NCI-H1417 treated with DMSO at 0.1 percent for 48 hours (cell line): Measurements from ENCODE around the gene NAA80.
A peak's percentile ranks its signal among the peaks of the same experiment; 100 is the strongest.

ENCODE experiments used
- DNase-seq: peaks from one replicate; lab custom pipeline; 2025; lab: John Stamatoyannopoulos, UW

The NAA80 gene

DNA sequence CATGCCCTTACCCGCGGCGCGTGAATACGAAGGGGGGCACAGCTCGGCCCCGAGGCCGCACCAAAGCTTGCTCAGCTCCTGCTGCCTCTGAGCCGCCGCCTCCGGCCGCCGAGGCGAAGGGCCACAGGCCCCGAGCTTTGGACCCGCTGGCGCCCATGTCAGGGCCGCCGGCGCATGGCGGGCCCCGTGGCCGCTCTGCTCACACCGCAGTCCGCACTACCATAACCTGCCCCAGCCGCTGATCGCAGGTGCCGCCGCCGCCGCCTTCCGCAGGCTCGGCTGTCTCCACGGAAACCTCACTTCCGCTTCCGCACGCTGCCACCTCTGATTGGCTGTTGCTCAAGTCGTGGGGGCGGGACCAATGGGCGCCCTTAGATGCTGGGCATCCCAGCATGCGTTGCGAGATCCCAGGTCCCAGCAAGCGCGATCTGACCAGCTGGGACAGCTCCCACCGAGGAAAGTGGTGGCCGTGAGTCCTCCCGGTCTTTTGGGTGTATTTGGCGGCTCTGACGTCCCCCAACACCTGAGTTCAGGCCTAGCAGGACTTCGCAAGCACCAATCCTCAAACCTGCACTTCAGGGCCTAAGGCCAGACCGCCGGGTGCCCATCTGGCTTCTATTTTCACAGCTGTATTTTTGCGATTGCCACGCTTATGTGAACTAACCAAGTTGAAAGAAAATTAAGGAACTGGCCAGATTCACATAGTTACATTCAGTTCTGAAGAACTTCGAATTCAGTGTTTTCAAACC lies 28.9 kb upstream of the NAA80 start, which contains the start of gene TUSC2:
Gene TUSC2, minus strand, starts transcription at position 281 of the 749 bp plus-strand sequence. Its CDS starts 124 bp downstream, at position 157.
- peak; percentile 54 for DNase-seq

DNA sequence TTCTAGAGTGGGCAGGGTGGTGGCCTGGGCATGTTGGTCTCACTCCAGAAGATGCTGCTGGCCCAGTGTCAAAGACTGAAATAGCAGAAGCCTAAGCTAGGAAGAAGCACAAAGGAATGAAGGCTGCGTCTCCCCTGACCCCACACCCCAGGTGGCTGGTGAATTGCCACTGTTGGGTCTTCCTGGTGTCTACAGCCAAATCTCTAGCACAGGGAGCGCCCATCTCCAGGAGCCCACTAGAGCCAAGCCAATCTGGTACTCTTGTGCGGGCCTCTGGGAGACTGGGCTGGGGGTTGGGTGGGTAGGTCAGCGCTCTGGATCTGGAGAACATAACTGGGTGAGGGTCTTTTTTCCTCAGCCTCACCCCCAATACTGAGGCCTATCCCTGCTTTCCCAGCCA lies 27.9 kb upstream of the NAA80 start:
- no peak for DNase-seq

DNA sequence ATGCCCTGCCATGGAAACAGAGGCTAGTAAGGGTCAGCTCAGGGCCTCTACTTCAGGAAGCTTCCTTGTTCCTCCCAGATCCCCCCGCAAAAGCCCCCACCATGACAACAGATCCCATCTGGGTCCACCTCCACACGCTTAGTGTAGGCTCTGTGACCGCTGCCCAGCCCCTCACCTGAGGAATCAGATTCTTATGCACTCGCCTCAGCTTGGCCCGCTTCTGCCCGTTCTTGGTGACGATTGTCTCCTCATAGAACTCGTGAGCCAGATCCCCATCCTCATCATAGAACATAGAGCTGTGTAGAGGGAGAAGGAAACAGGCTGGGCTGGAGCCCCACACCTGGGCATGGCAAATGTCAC lies 27.0 kb upstream of the NAA80 start:
- no peak for DNase-seq

DNA sequence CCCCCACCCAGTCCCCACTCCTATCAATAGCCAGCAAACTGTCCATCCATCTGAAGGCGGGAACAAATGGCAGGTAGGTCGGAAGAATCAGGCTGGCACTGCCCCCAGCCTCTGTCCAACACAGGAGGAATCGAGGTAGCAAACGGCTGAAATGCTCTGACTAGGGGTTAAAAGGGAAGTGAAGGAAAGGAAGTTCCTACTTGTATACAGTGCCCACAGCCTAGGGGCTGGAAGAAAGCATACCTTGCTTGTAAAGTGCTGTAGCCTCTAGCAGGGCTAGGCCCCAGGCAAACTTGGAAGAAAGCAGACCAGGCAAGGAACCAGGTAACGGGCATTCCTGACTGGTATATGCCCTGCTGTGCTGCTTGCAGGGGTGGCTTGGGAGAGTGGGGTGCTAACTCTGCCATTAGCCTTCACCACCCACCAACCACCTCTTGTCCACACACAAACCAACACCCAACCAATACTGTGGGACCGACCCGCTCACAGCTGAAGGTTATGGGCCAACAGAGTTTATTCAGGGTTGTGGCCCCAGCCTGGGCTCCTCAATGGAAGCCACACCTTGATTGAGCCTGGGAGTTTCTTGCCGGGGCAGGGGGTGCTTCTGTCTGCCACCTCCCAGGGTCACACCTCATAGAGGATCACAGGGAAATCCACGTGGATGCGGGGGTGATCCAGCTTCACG lies 26.4 kb upstream of the NAA80 start:
- DNase-seq, result no peak

DNA sequence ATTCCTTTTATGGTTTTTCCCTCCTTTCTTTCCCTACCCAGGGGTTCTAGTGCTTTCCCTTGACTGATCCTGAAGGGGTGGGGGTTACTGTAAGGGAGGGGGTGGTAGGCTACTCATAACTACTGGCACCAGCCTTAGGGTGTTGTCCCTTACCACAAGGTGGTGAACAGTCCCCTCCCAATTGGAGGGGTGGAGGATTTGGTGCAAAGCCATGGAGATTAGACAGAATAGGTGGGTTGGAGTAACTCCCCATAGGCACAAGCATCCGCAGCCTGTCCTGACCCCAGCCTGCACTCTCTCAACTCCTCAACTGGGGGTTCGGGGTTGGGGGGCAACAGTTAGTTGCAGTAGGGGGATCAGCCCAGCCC lies 25.9 kb upstream of the NAA80 start:
- DNase-seq, result no peak

DNA sequence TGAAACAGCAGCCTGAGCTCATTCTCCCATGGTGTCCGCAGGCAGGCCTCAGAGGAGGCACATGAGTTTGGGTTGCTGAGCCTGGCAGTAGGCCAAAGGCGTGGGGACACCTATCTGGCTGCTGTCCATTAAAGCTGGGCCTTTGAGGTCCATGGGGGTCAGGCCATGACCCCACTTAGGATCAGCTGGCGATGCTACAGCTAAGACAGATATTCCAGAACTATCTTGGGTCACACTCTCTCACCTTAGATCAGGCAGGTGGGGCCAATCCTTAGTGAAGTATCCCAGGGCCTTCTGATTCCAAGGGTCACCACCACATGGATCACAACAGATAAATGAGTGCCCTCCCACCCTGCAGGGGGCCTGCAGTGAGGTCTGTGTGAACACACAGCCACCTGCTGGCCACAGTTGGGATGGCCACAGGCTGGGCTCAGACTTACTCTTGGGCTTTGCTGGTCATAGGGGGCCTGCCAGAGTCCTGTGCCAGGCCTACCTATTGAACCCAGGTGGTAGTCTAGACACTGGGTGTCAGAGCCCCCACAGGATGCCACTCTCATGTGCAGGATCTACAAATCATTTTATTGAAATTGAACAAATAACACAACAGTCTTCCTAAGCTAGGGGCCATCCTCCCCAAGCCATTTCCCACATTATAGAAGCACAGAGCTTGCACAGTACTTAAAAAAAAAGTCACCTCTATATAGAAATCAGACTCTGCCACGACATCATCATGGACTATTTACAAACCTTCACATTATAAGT lies 25.3 kb upstream of the NAA80 start:
- no peak for DNase-seq

DNA sequence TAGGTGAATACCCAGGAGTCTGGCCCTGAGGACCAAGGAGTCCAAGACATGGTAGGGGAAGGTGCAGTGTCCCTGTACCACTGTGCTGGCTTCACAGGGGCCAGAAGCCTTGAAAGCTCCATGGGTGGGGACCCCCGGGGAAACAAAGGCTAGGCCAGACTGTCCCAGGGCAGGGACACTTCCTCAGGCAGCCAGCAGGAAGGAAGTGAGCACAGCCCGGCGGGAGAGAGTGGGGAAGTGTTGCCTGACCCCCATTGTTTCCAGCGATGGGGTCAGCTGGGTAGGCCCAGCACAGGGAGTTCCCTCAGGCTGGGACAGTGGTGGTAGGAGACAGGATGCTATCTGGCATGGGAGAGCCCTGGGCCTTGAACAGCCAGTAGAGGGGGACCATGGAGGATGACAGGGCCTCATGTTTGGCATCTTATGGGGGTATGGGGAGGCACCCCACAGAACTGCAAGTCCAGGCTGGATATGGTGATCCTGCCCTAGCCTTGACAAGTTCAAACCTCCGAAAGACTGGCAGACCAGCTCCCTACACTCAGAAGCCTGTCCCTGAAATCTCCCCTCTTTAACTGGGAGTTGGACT lies 24.5 kb upstream of the NAA80 start:
- no peak for DNase-seq

DNA sequence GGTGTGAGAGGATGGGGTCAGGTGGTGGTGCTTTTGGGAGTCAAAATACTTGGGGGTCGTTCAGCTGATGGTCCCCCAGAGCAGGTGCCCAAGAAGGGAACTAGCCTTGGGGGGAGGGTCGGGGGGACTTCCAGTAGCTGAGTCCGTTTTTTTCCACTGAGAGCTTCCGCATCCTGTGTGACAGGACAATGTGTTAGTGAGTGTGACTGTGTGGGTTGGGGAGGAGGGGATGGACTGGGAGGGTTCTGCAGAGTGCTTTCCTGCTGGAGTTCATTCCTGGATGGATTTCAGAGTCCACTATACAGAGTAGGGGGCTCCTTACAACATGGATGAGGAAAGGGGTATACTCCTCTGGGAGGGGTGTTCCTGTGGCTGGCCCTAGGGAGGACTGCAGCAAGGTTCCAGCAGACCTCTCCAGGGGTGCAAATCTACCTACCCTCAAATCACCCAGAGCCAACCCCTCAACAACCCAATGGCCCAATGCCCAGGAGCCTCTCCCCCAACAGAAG lies 23.9 kb upstream of the NAA80 start:
- no peak for DNase-seq

DNA sequence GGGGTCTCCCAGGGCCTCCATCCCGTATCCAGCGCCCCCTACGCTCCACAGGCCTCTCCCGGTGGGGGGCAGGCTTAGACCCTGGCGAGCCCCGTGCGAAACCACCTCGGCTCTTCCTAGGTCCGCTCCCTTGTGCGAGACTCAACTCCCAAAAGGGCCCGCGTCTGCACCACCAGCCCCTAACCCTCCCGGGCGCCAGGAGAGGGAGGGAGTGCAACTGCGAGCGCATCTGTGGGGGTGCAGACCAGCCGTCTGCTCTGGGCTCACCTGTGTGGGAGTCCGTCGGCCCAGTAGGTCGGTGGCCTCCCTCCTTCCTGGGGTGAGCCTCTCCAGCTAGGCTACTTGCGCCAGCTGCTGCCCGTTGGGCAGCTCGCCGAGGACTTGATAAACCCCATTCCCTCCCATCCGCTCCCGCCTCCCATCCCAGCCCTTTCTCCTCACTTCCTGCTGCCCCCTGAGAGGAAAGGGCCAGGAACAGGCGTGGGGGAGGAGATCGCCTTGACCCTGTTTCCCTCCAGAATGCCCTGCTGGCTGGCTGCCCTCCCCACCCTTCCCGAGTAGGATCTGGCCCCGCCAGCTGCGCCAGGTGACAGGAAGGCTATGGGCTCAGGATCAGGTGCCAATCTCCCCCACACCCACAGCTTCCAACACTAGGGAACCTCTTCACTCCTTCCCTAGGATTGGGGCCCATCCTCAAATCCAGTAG lies 23.3 kb upstream of the NAA80 start, which contains the start of gene HYAL2:
Gene HYAL2, minus strand, starts transcription at position 360 of the 706 bp plus-strand sequence. CDS start 2,256 bp downstream, outside the sequence.
- DNase-seq, result no peak

DNA sequence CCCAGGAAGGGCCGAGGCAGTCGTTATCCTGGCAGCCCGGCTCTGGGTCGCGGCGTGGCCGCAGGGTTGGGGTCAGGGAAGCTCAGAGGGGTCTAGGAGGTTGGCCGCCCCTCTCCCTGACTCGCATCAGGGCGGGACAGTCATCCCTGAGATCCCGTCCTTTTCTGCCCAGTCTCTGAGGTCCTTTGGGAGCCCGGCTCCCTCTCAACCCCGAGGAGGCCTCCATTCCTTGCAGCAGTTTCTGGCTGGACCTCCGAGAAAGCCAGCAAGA lies 22.8 kb upstream of the NAA80 start:
- DNase-seq, result no peak

DNA sequence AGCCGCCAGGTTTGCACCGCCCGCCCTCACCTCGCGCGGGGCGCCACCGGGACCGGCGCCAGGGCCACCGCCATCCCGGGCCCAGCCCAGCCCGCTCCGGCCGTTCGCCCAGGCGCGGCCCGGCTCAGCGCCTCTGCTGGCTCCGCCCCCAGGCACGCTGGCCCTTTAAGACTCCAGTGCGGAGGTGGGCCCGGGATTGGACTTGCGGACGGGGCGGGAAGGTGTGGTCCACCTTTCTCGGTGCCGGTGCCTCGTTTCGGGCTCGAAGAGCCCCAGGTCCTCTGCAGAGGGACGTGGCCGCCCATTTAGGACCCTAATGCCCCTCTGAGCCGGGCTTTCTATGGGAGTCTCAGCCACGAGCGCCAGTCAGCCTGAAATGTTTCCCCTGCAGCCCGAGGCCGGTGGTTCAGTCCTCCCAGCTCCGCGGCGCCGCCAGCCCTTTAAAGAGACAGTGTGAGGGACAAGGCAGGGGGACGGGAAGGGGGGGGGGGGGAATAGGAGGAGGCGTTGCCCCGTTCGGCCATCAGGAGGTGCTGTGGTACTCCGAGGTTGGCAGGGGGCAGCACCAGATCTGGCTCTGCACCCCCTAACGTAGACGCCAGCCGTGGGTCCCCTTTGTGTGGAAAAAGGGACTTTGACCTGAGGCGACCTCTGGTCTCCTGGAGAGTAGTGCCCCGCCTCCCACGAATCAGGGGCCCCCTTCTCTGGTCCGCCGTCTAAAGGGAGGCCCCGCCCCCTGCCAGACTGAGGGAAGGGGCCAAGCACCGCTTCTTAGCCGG lies 22.3 kb upstream of the NAA80 start:
- DNase-seq, result no peak

DNA sequence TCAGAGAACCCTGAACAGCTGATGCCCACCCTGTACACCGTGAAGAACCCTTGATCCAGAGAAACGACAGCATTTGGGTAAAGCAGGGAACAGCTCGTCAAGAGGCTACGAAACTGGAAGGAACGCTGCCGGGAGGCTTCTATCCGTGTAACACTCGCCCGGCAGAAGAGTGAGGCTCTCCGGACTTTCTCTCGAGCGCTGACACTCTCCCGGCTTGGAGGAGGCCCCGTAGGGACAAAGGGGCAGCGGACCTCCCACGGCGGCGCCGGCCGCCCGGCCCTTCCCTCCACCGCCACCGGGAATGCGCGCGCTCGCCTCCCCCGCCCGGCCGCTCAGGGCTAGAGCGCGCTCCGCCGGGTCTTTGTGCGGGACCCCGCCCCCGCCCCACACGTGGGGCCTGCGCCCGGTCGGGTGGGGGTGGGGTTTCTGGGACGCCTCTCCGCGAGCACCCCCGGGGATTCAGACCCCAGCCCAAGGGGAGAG lies 21.7 kb upstream of the NAA80 start:
- DNase-seq, result no peak

DNA sequence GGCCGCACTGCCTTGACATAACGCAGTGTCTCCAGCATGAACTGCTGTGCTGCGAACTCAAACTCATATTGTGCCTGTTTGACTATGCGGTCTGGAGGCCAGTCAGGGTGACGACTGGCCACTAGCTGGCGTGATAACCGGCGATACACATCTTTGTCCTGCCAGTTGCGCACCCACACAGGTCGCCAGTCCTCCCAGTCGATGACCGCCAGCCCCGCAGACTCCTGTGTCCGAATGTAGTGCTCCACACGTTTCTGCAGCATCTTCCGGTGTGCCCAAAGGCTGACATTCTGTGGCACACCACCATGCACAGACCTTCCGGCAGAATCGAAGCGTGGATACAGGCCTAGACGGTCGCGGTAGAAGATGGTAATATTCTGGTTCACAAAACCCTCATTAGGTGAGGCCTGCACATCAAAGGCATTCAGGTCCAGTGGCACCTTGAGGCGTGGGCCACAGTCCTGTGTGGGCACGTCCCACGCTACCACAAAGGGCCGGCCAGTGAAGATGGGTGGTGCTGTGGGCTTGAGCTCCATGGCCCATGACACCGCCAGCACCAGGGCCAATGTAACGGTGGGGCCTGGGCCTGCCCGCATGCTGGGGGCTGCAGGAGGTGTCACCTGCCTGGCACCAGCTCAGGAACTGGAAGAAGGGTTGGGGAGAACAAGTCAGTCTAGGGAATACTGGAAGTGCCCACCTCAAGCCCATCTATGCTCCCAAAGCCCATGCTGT lies 20.9 kb upstream of the NAA80 start:
- DNase-seq, result no peak

DNA sequence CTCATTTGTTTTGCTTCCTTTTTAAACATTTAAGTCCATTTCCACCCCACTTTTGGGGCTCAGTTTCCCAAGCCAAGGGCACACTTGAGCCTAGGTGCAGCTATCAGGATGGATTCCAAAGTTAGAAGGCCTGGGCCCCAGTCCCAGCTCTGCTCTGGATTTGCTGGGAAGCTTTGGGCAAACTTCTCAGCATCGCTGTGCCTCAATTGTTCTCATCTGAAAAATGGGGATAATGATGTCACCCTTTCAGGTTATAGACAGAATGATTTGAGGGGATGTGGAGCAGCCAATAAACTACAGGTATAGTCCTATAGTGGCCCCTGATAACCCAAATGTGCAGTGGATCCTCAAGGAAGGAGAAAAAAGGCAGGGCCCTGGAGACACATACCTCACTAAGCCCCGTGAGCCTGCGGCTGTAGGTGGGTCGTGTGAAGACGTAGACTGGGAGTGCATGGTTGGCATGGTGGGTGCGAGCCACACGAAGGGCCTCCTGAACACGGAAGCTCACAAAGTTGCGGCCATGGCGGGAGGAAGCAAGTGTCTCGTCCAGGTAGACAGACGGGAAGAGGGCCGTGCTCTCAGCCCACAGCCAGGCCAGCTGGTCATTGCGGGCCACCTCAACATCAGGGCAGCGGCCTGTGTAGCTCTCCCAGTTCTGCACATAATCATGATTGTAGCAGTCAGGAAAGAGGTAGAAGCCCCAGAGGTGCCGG lies 20.1 kb upstream of the NAA80 start:
- no peak for DNase-seq

DNA sequence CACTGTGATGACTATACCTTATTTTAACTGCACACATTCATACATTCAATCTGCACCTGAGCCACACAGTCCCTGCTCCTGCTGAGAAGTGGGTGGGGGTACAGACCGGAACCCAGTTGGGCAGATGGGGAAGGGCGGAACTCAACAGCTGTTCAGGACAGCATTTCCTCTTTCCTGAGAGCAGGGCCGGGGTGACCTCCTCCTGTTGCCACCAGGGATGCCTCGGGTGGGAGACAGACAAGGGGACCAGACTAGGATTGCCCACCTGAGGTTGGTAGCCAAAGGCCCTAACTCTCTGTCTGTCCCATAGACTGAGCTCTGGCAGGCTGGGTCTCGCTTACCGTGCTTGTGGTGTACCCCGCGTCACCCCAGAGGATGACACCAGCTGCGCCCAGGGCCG lies 19.4 kb upstream of the NAA80 start:
- DNase-seq, result no peak

DNA sequence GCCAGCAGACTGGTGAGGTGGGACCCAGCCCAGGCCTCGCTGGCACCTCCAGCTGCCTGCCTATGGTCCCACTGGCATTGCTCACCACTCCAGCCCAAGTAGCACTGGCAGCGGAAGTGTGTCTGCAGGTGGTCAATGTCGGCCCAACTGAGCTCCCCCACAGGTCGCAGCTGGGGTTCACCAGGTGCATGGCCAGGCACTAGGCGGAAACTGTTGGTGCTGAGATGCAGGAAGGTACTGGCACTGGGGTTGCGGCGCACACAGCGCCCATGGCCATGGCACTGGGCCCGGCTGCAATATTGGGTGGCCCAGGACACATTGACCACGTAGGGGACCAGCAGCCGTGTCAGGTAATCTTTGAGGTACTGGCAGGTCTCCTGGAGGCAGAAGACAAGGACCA lies 19.0 kb upstream of the NAA80 start:
- DNase-seq, result no peak

DNA sequence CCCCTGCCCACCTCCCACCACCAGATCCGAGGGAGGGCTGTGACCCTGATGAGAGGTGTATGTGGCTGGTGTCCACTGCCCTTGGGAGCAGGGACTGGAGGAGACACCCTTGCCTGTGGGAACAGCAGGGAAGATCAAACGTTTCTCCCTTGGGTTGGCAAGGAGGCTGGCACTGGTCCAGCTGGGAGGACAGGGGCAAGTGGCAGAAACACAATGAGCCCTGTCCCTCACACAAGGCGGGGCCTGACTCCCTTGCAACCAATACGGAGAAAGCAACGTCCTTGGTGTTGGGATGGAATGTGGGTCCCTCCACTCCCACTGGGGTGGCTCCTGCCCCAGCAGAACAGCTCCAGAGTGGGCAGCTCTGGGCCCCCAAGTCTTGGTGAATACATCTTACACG lies 18.1 kb upstream of the NAA80 start:
- no peak for DNase-seq

DNA sequence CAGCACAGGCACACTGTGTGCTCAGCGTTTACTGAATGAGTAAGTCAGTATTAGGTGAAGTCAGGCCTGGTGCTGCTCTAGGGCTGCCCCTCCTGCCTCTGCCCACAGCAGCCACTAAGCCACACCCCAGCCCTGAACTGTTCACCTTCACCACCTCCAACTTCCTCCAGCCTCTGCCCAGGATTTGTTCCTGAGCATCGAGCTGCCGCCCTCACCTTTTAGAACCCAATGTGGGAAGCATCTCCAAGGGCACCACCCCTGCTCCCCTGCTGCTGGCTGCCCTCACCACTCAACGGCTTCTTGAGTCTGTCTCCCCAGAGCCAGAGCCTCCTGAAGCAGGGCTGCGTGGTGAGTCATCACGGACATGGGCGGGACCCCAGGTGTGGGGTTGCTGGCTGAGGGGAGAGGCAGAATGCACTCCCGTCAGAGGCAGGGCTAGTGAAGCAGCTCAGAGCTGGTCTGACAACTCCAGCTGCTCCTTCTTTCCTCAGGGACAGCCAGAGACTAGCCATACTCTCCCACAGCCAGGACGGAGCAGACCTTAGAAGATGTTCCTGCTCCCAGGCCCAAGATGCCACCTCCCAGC lies 17.5 kb upstream of the NAA80 start:
- no peak for DNase-seq

DNA sequence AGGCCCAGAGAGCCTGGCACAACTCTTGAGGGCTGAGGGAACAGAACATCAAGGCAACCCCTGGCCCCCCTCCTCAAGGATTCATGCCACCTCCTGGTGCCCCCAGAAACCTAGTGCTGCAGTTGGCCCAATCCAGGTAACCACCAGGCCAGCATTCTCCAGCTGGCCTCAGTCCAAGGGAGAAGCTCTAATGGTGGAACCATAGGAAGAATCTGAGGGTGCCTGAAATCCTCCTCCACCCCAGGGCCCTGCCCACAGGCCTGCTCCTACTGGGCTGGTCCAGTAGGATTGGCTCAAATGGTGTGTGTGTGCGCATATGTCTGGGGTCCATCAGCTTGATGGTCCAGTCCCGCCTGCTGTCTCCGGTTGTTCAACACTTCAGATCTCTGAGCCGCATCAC lies 15.6 kb upstream of the NAA80 start:
- no peak for DNase-seq
